GM12875 (cell line): ENCODE measurements around the gene R3HDM4.

ENCODE experiments used
- H3K4me3 ChIP-seq: one replicate; pipeline ENCODE4 v1.5.1; 2011; ENCODE audit warnings: low read depth, low read length, control low read depth
- CTCF ChIP-seq: IDR thresholded peaks from 2 replicates; pipeline ENCODE4 v1.5.1; 2011; ENCODE audit warnings: low read depth, mild to moderate bottlenecking, control low read depth, inconsistent platforms, low read length, moderate library complexity, borderline replicate concordance; ENCODE audit not compliant: insufficient read depth

Gene R3HDM4

GRCh38 chr19:932648-933552 lies 19.9 kb upstream of the R3HDM4 start:
- TF ChIP-seq CTCF = no peak
- H3K4me3 ChIP-seq = peak overlapping the region; percentile 23

- no peak for TF ChIP-seq CTCF
- peak overlapping the region; percentile 2 for H3K4me3 ChIP-seq
These were observed 19.0 kb upstream of the R3HDM4 start for GRCh38 chr19:931860-932647.

GRCh38 chr19:929891-930258 lies 16.9 kb upstream of the R3HDM4 start:
- no peak for TF ChIP-seq CTCF
- no peak overlapping the region for H3K4me3 ChIP-seq

- no peak overlapping the region for H3K4me3 ChIP-seq
- no peak for TF ChIP-seq CTCF
These were observed 16.3 kb upstream of the R3HDM4 start for GRCh38 chr19:929203-929890.

- no peak overlapping the region for H3K4me3 ChIP-seq
These were observed 15.6 kb upstream of the R3HDM4 start for GRCh38 chr19:928471-929202.

More at GRCh38 chr19:928471-929202, 15.6 kb upstream of the R3HDM4 start:
- TF ChIP-seq CTCF = no peak
